Loucy (cell line): Measurements from ENCODE around the gene ENTREP3.
"Not testable (repeated sequence)": the region's sequence is repeated elsewhere in the genome, so short reads cannot be mapped to it uniquely, and the experiment has no call there.

Experiments used
- EZH2phosphoT487 ChIP-seq: fragments of 200-600 bp; IDR thresholded peaks from 2 replicates; pipeline ENCODE4 v1.6.1; 2018; ENCODE audit warnings: antibody characterized with exemption, mild to moderate bottlenecking, moderate library complexity, borderline replicate concordance
- TF ChIP-seq, protein P1 (sequence below): fragments of 200-600 bp; sonication (generic); conservative IDR thresholded peaks from 2 replicates; pipeline ENCODE4 v1.5.1; 2014; ENCODE audit warnings: mild to moderate bottlenecking, antibody characterized with exemption, low read length

- TF ChIP-seq, protein P1, sequence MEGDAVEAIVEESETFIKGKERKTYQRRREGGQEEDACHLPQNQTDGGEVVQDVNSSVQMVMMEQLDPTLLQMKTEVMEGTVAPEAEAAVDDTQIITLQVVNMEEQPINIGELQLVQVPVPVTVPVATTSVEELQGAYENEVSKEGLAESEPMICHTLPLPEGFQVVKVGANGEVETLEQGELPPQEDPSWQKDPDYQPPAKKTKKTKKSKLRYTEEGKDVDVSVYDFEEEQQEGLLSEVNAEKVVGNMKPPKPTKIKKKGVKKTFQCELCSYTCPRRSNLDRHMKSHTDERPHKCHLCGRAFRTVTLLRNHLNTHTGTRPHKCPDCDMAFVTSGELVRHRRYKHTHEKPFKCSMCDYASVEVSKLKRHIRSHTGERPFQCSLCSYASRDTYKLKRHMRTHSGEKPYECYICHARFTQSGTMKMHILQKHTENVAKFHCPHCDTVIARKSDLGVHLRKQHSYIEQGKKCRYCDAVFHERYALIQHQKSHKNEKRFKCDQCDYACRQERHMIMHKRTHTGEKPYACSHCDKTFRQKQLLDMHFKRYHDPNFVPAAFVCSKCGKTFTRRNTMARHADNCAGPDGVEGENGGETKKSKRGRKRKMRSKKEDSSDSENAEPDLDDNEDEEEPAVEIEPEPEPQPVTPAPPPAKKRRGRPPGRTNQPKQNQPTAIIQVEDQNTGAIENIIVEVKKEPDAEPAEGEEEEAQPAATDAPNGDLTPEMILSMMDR = not testable (repeated sequence)
- TF ChIP-seq EZH2phosphoT487 = not testable (repeated sequence)
These were observed 40.6 kb downstream of the ENTREP3 start for GRCh38 chr1:155214702-155215101.
